ENCODE data around the gene ZNF219.

ZNF219 gene

DNA sequence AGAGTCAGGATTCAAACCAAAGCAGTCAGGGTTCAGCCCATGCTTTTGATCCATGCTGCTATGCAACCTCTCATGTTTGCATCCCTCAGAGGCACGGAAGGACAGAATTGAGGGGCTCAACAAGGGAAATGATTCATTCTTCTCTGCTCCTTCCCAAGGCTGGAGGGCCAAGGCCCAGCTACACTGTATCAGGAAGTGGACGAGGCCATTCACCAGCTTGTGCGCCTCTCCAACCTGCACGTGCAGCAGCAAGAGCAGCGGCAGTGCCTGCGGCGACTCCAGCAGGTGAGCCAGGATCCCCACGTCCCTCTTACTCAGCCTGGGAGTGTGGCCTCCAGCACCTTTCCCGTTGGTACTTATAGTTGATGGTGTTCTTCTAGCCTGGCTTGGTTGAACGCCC, 19.7 kb downstream of the ZNF219 start:
- H3K4me3 ChIP-seq (ENCODE audit: low read length): no peak overlapping the region
- no peak for DNase-seq (ENCODE audit: low read depth)
- TF ChIP-seq, protein P1, sequence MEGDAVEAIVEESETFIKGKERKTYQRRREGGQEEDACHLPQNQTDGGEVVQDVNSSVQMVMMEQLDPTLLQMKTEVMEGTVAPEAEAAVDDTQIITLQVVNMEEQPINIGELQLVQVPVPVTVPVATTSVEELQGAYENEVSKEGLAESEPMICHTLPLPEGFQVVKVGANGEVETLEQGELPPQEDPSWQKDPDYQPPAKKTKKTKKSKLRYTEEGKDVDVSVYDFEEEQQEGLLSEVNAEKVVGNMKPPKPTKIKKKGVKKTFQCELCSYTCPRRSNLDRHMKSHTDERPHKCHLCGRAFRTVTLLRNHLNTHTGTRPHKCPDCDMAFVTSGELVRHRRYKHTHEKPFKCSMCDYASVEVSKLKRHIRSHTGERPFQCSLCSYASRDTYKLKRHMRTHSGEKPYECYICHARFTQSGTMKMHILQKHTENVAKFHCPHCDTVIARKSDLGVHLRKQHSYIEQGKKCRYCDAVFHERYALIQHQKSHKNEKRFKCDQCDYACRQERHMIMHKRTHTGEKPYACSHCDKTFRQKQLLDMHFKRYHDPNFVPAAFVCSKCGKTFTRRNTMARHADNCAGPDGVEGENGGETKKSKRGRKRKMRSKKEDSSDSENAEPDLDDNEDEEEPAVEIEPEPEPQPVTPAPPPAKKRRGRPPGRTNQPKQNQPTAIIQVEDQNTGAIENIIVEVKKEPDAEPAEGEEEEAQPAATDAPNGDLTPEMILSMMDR (conservative IDR thresholded peaks at IDR 0.05; ENCODE audit: low read depth, low read length): no peak

DNA sequence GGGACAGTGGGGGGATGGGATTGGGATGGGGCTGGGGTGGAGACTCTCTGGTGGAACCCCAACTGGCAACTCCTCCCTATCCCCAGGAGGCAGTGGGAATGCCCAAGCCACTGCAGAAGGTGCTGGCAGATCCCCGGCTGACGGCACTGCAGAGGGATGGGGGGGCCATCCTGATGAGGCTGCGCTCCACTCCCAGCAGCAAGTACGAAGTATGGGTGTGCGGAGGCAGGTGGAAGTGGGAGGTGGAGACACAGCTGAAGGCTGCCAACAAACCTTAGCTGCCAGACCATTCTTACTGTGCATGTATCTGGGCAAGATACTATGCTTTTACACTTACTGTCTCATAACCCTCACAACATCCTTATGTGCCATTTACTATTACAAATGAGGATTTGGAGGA, 20.2 kb downstream of the ZNF219 start:
- DNase-seq (ENCODE audit: low read depth): no peak

DNA sequence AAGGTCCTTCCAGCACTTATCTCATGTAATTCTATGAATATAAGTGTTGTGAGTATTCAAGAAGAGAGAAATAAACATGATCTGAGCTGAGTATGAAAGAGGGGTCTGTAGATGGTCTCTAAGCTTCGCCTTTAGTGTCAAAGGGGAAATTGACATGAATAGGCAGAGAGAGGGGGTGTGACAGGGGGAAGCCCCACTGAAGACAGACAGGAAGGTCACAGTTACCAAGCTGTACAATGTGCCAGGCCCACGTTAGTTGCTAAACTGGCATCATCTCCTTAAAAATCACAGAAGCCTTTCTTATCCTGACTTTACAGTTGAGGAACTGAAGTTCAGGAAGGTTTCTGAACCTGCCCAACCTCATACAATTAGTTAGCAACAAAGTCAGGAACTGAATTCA, 20.8 kb downstream of the ZNF219 start:
- TF ChIP-seq, protein P1 (conservative IDR thresholded peaks at IDR 0.05; ENCODE audit: low read depth, low read length): no peak
- DNase-seq (ENCODE audit: low read depth): no peak

More for the DNA sequence above, 20.2 kb downstream of the ZNF219 start:
- no peak overlapping the region for H3K4me3 ChIP-seq (ENCODE audit: low read length)
- TF ChIP-seq, protein P1 (conservative IDR thresholded peaks at IDR 0.05; ENCODE audit: low read depth, low read length): no peak

DNA sequence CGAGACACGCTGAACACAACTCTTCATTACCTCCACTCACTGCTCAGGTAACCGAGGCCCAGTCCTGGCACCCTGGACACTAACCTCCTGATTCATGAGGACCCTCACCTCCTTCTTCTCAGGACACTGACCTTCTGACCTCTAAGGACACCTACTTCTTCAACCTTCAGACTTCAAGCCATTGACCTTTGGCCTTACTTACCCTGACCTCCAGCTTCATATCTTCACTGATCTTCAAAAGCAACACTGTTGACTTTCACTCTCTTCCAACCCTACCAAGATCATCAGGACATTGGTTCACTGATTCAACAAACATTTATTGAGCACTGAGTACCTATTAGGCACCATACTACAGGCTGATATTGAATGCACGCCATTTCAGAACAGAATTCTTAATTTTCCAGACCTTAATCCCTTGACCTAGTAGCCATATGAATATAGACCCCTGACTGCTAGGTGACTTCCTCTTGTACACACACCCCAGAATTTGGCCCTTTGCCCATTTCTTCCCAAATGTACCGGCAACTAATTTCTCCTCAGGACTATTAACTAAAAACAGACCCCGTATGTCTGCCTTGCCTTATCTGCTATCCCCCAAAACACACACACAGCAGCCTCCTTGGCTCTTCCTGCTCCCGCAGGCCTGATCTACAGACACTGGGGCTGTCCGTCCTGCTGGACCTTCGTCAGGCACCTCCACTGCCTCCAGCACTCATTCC, 22.6 kb downstream of the ZNF219 start:
- TF ChIP-seq, protein P1 (conservative IDR thresholded peaks at IDR 0.05; ENCODE audit: low read depth, low read length): no peak

More for the DNA sequence above, 20.8 kb downstream of the ZNF219 start:
- no peak overlapping the region for H3K4me3 ChIP-seq (ENCODE audit: low read length)

DNA sequence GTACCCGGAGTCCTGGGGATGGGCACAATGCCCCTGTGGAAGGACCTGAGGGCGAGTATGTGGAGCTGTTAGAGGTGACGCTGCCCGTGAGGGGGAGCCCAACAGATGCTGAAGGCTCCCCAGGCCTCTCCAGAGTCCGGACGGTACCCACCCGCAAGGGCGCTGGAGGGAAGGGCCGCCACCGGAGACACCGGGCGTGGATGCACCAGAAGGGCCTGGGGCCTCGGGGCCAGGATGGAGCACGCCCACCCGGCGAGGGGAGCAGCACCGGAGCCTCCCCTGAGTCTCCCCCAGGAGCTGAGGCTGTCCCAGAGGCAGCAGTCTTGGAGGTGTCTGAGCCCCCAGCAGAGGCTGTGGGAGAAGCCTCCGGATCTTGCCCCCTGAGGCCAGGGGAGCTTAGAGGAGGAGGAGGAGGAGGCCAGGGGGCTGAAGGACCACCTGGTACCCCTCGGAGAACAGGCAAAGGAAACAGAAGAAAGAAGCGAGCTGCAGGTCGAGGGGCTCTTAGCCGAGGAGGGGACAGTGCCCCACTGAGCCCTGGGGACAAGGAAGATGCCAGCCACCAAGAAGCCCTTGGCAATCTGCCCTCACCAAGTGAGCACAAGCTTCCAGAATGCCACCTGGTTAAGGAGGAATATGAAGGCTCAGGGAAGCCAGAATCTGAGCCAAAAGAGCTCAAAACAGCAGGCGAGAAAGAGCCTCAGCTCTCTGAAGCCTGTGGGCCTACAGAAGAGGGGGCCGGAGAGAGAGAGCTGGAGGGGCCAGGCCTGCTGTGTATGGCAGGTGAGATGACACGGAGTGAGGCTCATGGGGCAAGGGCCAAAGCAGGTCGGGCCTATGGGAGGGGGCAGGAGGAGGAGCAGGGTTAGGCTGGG, 23.8 kb downstream of the ZNF219 start:
- TF ChIP-seq, protein P1 (conservative IDR thresholded peaks at IDR 0.05; ENCODE audit: low read depth, low read length): no peak
- no peak for DNase-seq (ENCODE audit: low read depth)

More for the DNA sequence above, 22.6 kb downstream of the ZNF219 start:
- no peak for DNase-seq (ENCODE audit: low read depth)
- no peak overlapping the region for H3K4me3 ChIP-seq (ENCODE audit: low read length)

DNA sequence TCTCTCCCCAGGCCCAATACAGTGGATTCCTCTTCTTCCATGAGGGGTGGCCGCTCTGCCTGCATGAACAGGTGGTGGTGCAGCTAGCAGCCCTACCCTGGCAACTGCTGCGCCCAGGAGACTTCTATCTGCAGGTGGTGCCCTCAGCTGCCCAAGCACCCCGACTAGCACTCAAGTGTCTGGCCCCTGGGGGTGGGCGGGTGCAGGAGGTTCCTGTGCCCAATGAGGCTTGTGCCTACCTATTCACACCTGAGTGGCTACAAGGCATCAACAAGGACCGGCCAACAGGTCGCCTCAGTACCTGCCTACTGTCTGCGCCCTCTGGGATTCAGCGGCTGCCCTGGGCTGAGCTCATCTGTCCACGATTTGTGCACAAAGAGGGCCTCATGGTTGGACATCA, 24.5 kb downstream of the ZNF219 start:
- DNase-seq (ENCODE audit: low read depth): no peak
- H3K4me3 ChIP-seq (ENCODE audit: low read length): no peak overlapping the region
- TF ChIP-seq, protein P1 (conservative IDR thresholded peaks at IDR 0.05; ENCODE audit: low read depth, low read length): no peak

More for the DNA sequence above, 23.8 kb downstream of the ZNF219 start:
- H3K4me3 ChIP-seq (ENCODE audit: low read length): no peak overlapping the region

Measured in retinal pigment epithelial cell (primary cell).